ENCODE results near the gene CXXC4.

DNA sequence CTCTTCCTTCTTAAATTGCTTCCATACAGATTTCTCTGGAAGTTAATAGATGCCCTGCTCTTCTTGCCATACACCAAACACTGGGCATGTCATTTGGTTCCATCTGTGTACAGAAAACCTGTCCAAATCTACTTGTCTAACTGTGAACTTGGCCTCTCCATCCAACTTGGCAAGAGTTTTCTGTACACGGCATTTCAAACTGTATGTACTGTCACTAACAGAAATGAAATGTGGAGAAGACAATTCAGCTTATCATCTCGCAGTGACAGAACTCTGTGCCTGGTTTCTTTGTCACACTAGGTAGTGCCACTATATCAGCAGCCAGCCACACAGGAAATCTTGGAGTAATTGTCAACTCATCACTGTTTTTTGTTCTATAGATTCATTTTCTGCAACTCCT is 58.2 kb downstream of the CXXC4 start:
- no peak for TF ChIP-seq EZH2phosphoT487 (IDR thresholded peaks at IDR 0.05; ENCODE audit: borderline replicate concordance, low read depth, low read length)
- TF ChIP-seq, protein P1, sequence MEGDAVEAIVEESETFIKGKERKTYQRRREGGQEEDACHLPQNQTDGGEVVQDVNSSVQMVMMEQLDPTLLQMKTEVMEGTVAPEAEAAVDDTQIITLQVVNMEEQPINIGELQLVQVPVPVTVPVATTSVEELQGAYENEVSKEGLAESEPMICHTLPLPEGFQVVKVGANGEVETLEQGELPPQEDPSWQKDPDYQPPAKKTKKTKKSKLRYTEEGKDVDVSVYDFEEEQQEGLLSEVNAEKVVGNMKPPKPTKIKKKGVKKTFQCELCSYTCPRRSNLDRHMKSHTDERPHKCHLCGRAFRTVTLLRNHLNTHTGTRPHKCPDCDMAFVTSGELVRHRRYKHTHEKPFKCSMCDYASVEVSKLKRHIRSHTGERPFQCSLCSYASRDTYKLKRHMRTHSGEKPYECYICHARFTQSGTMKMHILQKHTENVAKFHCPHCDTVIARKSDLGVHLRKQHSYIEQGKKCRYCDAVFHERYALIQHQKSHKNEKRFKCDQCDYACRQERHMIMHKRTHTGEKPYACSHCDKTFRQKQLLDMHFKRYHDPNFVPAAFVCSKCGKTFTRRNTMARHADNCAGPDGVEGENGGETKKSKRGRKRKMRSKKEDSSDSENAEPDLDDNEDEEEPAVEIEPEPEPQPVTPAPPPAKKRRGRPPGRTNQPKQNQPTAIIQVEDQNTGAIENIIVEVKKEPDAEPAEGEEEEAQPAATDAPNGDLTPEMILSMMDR (conservative IDR thresholded peaks at IDR 0.05; ENCODE audit: low read length) = no peak
